NB4 (cell line): ENCODE measurements around the gene SRGAP1.

Experiments used
- DNase-seq: peaks from one replicate; pipeline ENCODE4 v3.0.0; 2010; ENCODE audit warnings: low read depth
- H3K4me3 ChIP-seq: one replicate; pipeline ENCODE4 v1.5.1; 2011; ENCODE audit warnings: mild to moderate bottlenecking, low read depth, low read length, moderate library complexity
- MYC ChIP-seq: IDR thresholded peaks from 2 replicates; pipeline ENCODE4 v1.6.1; 2011; ENCODE audit warnings: low read depth, low read length
- POLR2A ChIP-seq: IDR thresholded peaks from 2 replicates; pipeline ENCODE4 v1.6.1; 2011; ENCODE audit warnings: mild to moderate bottlenecking; ENCODE audit not compliant: insufficient read length; ENCODE audit errors: extremely low read depth
- TF ChIP-seq, protein P1 (sequence below): IDR thresholded peaks from one replicate; pipeline ENCODE4 v1.5.1; 2012; ENCODE audit warnings: low read depth, low read length
- TF ChIP-seq, protein P2 (sequence below): IDR thresholded peaks from 2 replicates; pipeline ENCODE4 v1.6.1; 2011; ENCODE audit warnings: low read depth, low read length

The SRGAP1 gene

DNA sequence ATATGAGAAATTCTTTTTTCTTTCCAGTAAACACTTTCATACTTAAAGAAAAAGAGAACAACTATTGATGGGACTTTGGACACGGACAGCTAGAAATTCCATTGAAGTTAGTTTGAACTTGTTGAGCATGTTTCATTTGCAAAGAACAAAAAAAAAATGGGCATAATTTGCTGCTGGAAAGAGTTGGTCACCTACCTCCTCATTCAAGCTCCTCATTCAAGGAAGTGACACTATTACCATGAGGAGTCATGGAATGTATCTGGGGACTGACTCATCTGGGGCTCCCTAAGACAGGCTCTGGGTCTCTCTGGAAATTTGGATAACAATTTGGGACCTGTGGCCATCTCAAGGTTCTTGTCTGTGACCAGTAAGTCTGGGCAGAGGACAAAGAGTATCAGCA is 327.2 kb downstream of the SRGAP1 start:
- no peak for DNase-seq
- TF ChIP-seq POLR2A, result no peak
- TF ChIP-seq, protein P1, sequence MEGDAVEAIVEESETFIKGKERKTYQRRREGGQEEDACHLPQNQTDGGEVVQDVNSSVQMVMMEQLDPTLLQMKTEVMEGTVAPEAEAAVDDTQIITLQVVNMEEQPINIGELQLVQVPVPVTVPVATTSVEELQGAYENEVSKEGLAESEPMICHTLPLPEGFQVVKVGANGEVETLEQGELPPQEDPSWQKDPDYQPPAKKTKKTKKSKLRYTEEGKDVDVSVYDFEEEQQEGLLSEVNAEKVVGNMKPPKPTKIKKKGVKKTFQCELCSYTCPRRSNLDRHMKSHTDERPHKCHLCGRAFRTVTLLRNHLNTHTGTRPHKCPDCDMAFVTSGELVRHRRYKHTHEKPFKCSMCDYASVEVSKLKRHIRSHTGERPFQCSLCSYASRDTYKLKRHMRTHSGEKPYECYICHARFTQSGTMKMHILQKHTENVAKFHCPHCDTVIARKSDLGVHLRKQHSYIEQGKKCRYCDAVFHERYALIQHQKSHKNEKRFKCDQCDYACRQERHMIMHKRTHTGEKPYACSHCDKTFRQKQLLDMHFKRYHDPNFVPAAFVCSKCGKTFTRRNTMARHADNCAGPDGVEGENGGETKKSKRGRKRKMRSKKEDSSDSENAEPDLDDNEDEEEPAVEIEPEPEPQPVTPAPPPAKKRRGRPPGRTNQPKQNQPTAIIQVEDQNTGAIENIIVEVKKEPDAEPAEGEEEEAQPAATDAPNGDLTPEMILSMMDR, result no peak
- TF ChIP-seq, protein P2, sequence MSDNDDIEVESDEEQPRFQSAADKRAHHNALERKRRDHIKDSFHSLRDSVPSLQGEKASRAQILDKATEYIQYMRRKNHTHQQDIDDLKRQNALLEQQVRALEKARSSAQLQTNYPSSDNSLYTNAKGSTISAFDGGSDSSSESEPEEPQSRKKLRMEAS, result no peak
- no peak overlapping the region for H3K4me3 ChIP-seq

DNA sequence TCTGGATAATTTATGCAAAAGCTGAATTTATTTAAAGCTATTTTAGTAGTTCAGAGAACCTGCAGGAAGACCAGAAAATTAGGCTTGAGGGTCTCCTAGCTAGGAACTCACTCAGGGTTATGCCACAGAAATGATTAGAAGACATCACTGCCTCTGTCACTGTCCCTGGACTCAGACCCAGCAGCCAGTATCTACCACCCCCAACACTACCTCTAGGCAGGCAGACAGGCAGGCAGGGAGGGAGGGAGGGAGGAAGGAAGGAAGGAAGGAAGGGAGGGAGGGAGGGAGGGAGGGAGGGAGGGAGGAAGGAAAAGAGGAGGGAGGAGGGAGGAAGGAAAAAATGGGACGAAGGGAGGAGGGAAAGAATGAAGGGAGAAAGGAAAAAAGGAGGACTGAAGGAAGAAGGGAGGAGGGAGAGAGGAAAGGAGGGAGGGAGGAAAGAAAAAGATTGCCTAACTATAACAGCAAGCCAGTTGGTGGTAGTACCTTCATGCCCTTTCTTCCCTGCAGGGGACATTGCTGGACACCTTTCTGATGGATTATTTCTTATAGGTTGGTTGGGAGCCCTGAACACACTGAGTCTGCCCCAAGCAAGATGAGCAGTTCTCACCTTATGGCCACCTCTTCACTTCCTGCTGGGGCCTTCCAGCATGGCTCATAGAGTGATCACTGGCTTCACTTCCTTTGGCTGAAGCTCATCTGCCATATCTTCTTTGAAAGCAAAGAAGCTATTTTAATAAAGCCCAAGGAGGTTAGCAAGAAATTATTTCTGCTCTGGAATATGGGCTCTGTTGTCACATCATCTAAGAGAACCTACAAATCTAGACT is 327.9 kb downstream of the SRGAP1 start:
- no peak for DNase-seq
- H3K4me3 ChIP-seq, result no peak overlapping the region
- TF ChIP-seq, protein P1, result no peak
- TF ChIP-seq MYC (no peak), POLR2A (no peak)
- TF ChIP-seq, protein P2, result no peak

DNA sequence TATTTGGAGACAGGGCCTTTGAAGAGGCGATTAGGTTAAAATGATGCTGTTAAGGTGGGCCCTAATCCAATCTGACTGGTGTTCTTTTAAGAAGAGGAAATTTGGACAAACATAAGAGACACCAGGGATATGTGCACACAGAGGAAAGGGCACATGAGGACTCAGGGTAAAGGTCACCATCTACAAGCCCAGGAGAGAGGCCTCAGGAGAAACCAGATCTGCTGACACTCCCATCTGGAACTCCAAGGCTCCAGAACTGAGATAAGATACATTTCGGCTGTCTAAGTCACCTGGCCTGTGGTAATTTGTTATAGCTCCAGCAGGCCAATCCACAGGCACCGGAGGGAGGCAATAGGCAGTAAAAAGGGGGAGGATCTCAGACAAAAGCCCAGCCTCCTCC is 329.0 kb downstream of the SRGAP1 start:
- no peak overlapping the region for H3K4me3 ChIP-seq
- TF ChIP-seq, protein P2, result no peak
- TF ChIP-seq POLR2A (no peak), MYC (no peak)
- TF ChIP-seq, protein P1, result no peak
- no peak for DNase-seq

DNA sequence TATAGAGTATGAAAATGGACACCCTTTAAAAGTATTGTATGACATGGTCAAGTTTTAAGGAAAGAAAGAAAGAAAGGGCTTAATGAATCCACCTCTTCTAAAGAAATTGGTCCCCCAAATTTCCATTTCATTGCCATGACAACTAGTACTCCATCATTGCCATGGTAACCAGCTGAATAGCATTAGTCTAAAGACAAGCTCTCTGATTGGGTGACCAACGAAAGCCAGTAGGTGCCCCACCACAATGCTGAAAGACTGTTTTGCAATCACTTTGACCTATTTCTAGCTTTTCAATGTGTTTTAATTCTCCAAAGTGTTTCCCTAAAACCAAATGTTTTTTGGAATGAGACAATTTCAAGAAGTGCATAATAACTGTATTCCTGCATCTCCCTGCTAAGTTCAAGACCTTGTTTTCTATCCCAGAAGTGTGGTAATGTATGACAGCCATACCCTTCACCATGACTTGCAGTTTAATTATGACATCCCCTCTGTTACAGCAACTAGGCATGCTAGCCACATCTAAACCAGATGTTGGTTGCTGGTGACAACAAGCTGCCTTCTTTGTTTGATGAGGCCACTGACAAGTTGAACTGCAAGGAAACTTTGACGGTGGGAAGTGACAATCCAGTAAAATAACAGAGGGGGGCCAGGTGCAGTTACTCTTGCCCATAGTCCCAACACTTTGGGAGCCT is 330.9 kb downstream of the SRGAP1 start:
- peak; percentile 33 for DNase-seq
- TF ChIP-seq, protein P1, result no peak
- no peak for TF ChIP-seq POLR2A
- TF ChIP-seq MYC, result no peak
- TF ChIP-seq, protein P2, result no peak
- no peak overlapping the region for H3K4me3 ChIP-seq

DNA sequence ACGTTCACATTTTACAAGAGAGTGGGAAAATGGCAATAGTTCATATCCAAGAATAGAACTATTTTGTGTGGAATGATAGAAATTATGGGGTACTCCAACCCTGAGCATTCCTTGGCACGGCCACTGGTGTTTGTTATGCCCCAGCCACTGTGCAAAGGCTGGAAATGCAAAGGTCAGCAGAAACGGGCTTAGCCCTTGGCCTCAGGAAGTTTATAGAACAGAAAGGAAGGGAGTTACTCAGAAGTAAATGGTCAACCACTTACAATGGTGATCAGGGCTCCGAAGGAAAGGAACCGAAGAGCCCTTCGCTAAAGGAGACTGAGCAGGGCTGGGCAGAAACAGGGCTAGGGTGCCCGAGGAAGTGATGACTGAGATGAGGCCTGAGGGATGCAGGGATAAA is 332.5 kb downstream of the SRGAP1 start:
- DNase-seq, result no peak

More for the DNA sequence above, 332.5 kb downstream of the SRGAP1 start:
- TF ChIP-seq, protein P1, result no peak
- TF ChIP-seq, protein P2, result no peak
- TF ChIP-seq POLR2A (no peak), MYC (no peak)
- no peak overlapping the region for H3K4me3 ChIP-seq
